Astrocyte (in vitro differentiated cells and primary cell): Measurements from ENCODE around the gene PEMT. TPM values are rescaled to one million over a fixed set of nuclear protein-coding genes. Genes with fewer than 3 reads are reported as not detected.

Experiments used
- DNase-seq: peaks from one replicate; pipeline ENCODE4 v3.0.0-alpha.2; 2010; ENCODE audit warnings: low read depth
- FAIRE-seq: peaks from 2 replicates; lab custom pipeline; 2011; peaks lifted over from hg19 to GRCh38; lab: Jason Lieb, UNC
- H2AFZ ChIP-seq: 2 replicates; pipeline ENCODE4 v1.6.0; 2012; ENCODE audit warnings: low read depth, low read length, inconsistent platforms
- H3K27ac ChIP-seq: 2 replicates; pipeline ENCODE4 v1.5.1; 2011; ENCODE audit warnings: low read depth, low read length, inconsistent platforms
- H3K27me3 ChIP-seq: 2 replicates; pipeline ENCODE4 v1.6.0; 2011; ENCODE audit warnings: low read length, inconsistent platforms; ENCODE audit not compliant: insufficient read depth
- H3K36me3 ChIP-seq: 2 replicates; pipeline ENCODE4 v1.5.1; 2011; ENCODE audit warnings: low read length, inconsistent platforms; ENCODE audit not compliant: insufficient read depth
- H3K4me1 ChIP-seq: 2 replicates; pipeline ENCODE4 v1.5.1; 2011; ENCODE audit warnings: low read length, inconsistent platforms; ENCODE audit not compliant: insufficient read depth
- H3K4me2 ChIP-seq: 2 replicates; pipeline ENCODE4 v1.6.0; 2012; ENCODE audit warnings: low read length, inconsistent platforms
- H3K4me3 ChIP-seq: 2 replicates; pipeline ENCODE4 v1.5.1; 2011; ENCODE audit warnings: low read depth, mild to moderate bottlenecking, low read length, inconsistent platforms; ENCODE audit not compliant: insufficient read depth
- H3K79me2 ChIP-seq: 2 replicates; pipeline ENCODE4 v1.6.0; 2012; ENCODE audit warnings: mild to moderate bottlenecking, low read length, inconsistent platforms; ENCODE audit not compliant: insufficient read depth
- H3K9ac ChIP-seq: 2 replicates; pipeline ENCODE4 v1.6.0; 2012; ENCODE audit warnings: mild to moderate bottlenecking, low read length, inconsistent platforms
- H3K9me3 ChIP-seq: 2 replicates; pipeline ENCODE4 v1.5.1; 2012; ENCODE audit warnings: low read depth, mild to moderate bottlenecking, low read length, inconsistent platforms; ENCODE audit not compliant: insufficient read depth
- H4K20me1 ChIP-seq: 2 replicates; pipeline ENCODE4 v1.6.0; 2012; ENCODE audit warnings: low read length, inconsistent platforms; ENCODE audit not compliant: insufficient read depth
- H3K27ac Mint-ChIP-seq: one replicate; pipeline ENCODE4 v1.8.0; 2021; ENCODE audit warnings: mild to moderate bottlenecking, mixed read lengths; ENCODE audit not compliant: unreplicated experiment
- H3K27me3 Mint-ChIP-seq: one replicate; pipeline ENCODE4 v1.8.0; 2021; ENCODE audit warnings: low read depth, mixed read lengths; ENCODE audit not compliant: unreplicated experiment
- H3K36me3 Mint-ChIP-seq: one replicate; pipeline ENCODE4 v1.8.0; 2021; ENCODE audit warnings: low read depth, mixed read lengths; ENCODE audit not compliant: unreplicated experiment
- H3K4me1 Mint-ChIP-seq: one replicate; pipeline ENCODE4 v1.8.0; 2021; ENCODE audit warnings: low read depth, mixed read lengths; ENCODE audit not compliant: unreplicated experiment
- H3K4me3 Mint-ChIP-seq: one replicate; pipeline ENCODE4 v1.8.0; 2021; ENCODE audit warnings: mild to moderate bottlenecking, moderate library complexity, mixed read lengths; ENCODE audit not compliant: unreplicated experiment
- H3K9me3 Mint-ChIP-seq: one replicate; pipeline ENCODE4 v1.8.0; 2021; ENCODE audit warnings: mild to moderate bottlenecking, mixed read lengths; ENCODE audit not compliant: unreplicated experiment
- CTCF ChIP-seq: IDR thresholded peaks from 2 replicates; pipeline ENCODE4 v1.5.1; 2011; ENCODE audit warnings: low read depth, mild to moderate bottlenecking, inconsistent platforms, low read length, moderate library complexity; ENCODE audit not compliant: insufficient read depth
- EZH2 ChIP-seq: IDR thresholded peaks from 2 replicates; pipeline ENCODE4 v1.6.1; 2012; ENCODE audit warnings: mild to moderate bottlenecking, low read length, inconsistent platforms; ENCODE audit not compliant: insufficient read depth
- total RNA-seq: library from RNA; stranded (reverse); gene quantifications from 2 replicates; pipeline ENCODE4 v1.2.1, GENCODE V29; 2021

Gene PEMT
- total RNA-seq, 1 donor from 2014 or later: 19.5 TPM

GRCh38 chr17:17536702-17537101, 54.8 kb downstream of the PEMT start:
- FAIRE-seq: no peak
- peaks cover 4% of the 10 kb centered on the region for H3K4me1 ChIP-seq
- no peak for TF ChIP-seq EZH2
- no peak for TF ChIP-seq CTCF

GRCh38 chr17:17535957-17536356, 55.6 kb downstream of the PEMT start:
- Histone ChIP-seq H3K36me3 (no peaks in the 10 kb centered on the region), H3K27me3 (no peaks in the 10 kb centered on the region), H3K79me2 (no peaks in the 10 kb centered on the region), H3K4me1 (peaks cover 4% of the 10 kb centered on the region), H2AFZ (no peak overlapping the region), H3K9ac (no peak overlapping the region), H3K9me3 (no peaks in the 10 kb centered on the region), H3K4me2 (no peak overlapping the region), H4K20me1 (peaks cover 16% of the 10 kb centered on the region), H3K4me3 (no peak overlapping the region), H3K27ac (no peak overlapping the region)
- H3K4me1 Mint-ChIP-seq: peaks cover 4% of the 10 kb centered on the region
- H3K27ac Mint-ChIP-seq: no peak overlapping the region
- FAIRE-seq (no peak), DNase-seq (peak; percentile 42)
- H3K9me3 Mint-ChIP-seq: no peaks in the 10 kb centered on the region
- H3K4me3 Mint-ChIP-seq: no peak overlapping the region
- no peaks in the 10 kb centered on the region for H3K36me3 Mint-ChIP-seq
- peaks cover 9% of the 10 kb centered on the region for H3K27me3 Mint-ChIP-seq
- TF ChIP-seq EZH2 (no peak), CTCF (no peak)

More at GRCh38 chr17:17536702-17537101, 54.8 kb downstream of the PEMT start:
- Histone ChIP-seq H3K4me2 (no peak overlapping the region), H2AFZ (no peak overlapping the region), H3K9ac (no peak overlapping the region), H4K20me1 (peaks cover 16% of the 10 kb centered on the region), H3K36me3 (no peaks in the 10 kb centered on the region), H3K79me2 (no peaks in the 10 kb centered on the region), H3K27me3 (no peaks in the 10 kb centered on the region), H3K9me3 (no peaks in the 10 kb centered on the region), H3K4me3 (no peak overlapping the region), H3K27ac (no peak overlapping the region)
- H3K4me1 Mint-ChIP-seq: peaks cover 4% of the 10 kb centered on the region
- H3K27ac Mint-ChIP-seq: no peak overlapping the region
- H3K36me3 Mint-ChIP-seq: no peaks in the 10 kb centered on the region
- peaks cover 12% of the 10 kb centered on the region for H3K27me3 Mint-ChIP-seq
- H3K9me3 Mint-ChIP-seq: no peaks in the 10 kb centered on the region
- DNase-seq: no peak
- no peak overlapping the region for H3K4me3 Mint-ChIP-seq

- no peak for FAIRE-seq
Measured at GRCh38 chr17:17533901-17534441, 57.5 kb downstream of the PEMT start.

More at GRCh38 chr17:17533901-17534441, 57.5 kb downstream of the PEMT start:
- no peak overlapping the region for H3K27ac ChIP-seq
- Mint-ChIP-seq H3K36me3 (no peaks in the 10 kb centered on the region), H3K27me3 (peaks cover 15% of the 10 kb centered on the region), H3K27ac (no peak overlapping the region), H3K4me3 (no peak overlapping the region), H3K4me1 (peaks cover 4% of the 10 kb centered on the region), H3K9me3 (no peaks in the 10 kb centered on the region)
- no peak overlapping the region for H3K9ac ChIP-seq
- H4K20me1 ChIP-seq: peaks cover 13% of the 10 kb centered on the region
- H3K36me3 ChIP-seq: no peaks in the 10 kb centered on the region
- H3K4me2 ChIP-seq: no peak overlapping the region
- H3K27me3 ChIP-seq: no peaks in the 10 kb centered on the region
- H3K4me1 ChIP-seq: peaks cover 4% of the 10 kb centered on the region
- H3K4me3 ChIP-seq: no peak overlapping the region
- no peak for DNase-seq
- TF ChIP-seq CTCF (no peak), EZH2 (no peak)
- no peaks in the 10 kb centered on the region for H3K9me3 ChIP-seq
- H2AFZ ChIP-seq: no peak overlapping the region
- H3K79me2 ChIP-seq: no peaks in the 10 kb centered on the region
